ENCODE measurements around the gene TLCD4. TPM values are rescaled to one million over a fixed set of nuclear protein-coding genes. Genes with fewer than 3 reads are reported as not detected.

The TLCD4 gene
- polyA plus RNA-seq, 1 donor (not counting 4 experiments of a cell fraction or from before 2014, with no cell fraction given): 0.01 TPM

- Histone ChIP-seq H3K36me3 (ENCODE audit: control insufficient read depth in 2 of 2, extremely low read depth in 1 of 2, insufficient read depth in 2 of 2, low read length in 2 of 2) (no peaks in the 10 kb centered on the region), H3K9ac (ENCODE audit: control insufficient read depth, extremely low read depth, insufficient read depth, low read length) (no peak overlapping the region), H3K9me3 (ENCODE audit: control insufficient read depth, low read depth, low read length) (no peaks in the 10 kb centered on the region), H3K9me1 (ENCODE audit: control insufficient read depth, extremely low read depth, insufficient read depth, low read length) (no peaks in the 10 kb centered on the region), H3K79me2 (ENCODE audit: control insufficient read depth, insufficient read depth, low read length) (no peaks in the 10 kb centered on the region), H3K27me3 (ENCODE audit: control insufficient read depth, extremely low read depth, insufficient read depth, low read length) (no peaks in the 10 kb centered on the region), H3K4me3 (ENCODE audit: control insufficient read depth in 2 of 3, extremely low read depth in 1 of 3, insufficient read depth in 2 of 3, low read depth in 1 of 3, low read length in 3 of 3) (no peak overlapping the region), H4K20me1 (ENCODE audit: control insufficient read depth, extremely low read depth, insufficient read depth, low read length) (no peaks in the 10 kb centered on the region), H3K4me1 (ENCODE audit: control insufficient read depth, extremely low read depth, insufficient read depth, low read length) (no peaks in the 10 kb centered on the region), H3K4me2 (ENCODE audit: control insufficient read depth, extremely low read depth, insufficient read depth, low read depth, low read length) (no peak overlapping the region), H2AFZ (ENCODE audit: control insufficient read depth, low read length) (no peak overlapping the region), H3K27ac (ENCODE audit: control insufficient read depth, insufficient read depth, low read length) (no peak overlapping the region)
- DNase-seq (ENCODE audit: low read depth, low spot score) (no peak), FAIRE-seq (no peak)
- dilution Hi-C loops (cut with MboI; ENCODE audit: extremely low pct_ligation_motif_present, low sequenced_read_pairs): no loop called here
- TF ChIP-seq EZH2 (IDR thresholded peaks at IDR 0.05; ENCODE audit: low read length) (no peak), CTCF (optimal IDR thresholded peaks at IDR 0.05 in 1 of 3, IDR thresholded peaks at IDR 0.05 in 1 of 3, conservative IDR thresholded peaks at IDR 0.05 in 1 of 3; ENCODE audit: extremely low read depth in 1 of 3, insufficient read depth in 2 of 3, low read length in 3 of 3) (no peak)
Observed at GRCh38 chr1:95097426-95097825, 19.7 kb upstream of the TLCD4 start.

DNA sequence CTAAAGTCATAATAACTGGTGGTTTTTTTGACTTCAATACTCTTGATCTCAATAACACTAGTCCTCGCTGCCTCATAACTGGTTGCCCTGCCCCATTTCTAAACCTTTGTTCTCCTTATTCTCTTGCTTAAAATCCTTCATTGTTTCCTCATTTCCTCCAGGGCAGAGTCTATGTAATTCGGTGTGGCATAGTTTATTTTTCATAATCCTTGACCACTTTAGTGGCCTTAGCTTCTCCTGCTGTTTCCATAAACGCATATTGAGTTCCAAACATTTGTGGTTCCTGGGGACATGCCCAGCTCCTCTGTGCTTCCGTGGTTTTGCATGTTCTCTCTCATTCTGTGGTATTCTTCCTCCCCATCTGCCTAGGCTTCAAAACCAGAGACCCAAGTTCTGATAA is 19.0 kb upstream of the TLCD4 start:
- H2AFZ ChIP-seq (ENCODE audit: control insufficient read depth, low read length): no peak overlapping the region
- no peak for TF ChIP-seq CTCF (optimal IDR thresholded peaks at IDR 0.05 in 1 of 3, IDR thresholded peaks at IDR 0.05 in 1 of 3, conservative IDR thresholded peaks at IDR 0.05 in 1 of 3; ENCODE audit: extremely low read depth in 1 of 3, insufficient read depth in 2 of 3, low read length in 3 of 3)
- TF ChIP-seq EZH2 (IDR thresholded peaks at IDR 0.05; ENCODE audit: low read length): no peak
- dilution Hi-C loops (cut with MboI; ENCODE audit: extremely low pct_ligation_motif_present, low sequenced_read_pairs): no loop called here

More for the DNA sequence above, 19.0 kb upstream of the TLCD4 start:
- Histone ChIP-seq H3K79me2 (ENCODE audit: control insufficient read depth, insufficient read depth, low read length) (no peaks in the 10 kb centered on the region), H4K20me1 (ENCODE audit: control insufficient read depth, extremely low read depth, insufficient read depth, low read length) (no peaks in the 10 kb centered on the region), H3K27me3 (ENCODE audit: control insufficient read depth, extremely low read depth, insufficient read depth, low read length) (no peaks in the 10 kb centered on the region), H3K4me3 (ENCODE audit: control insufficient read depth in 2 of 3, extremely low read depth in 1 of 3, insufficient read depth in 2 of 3, low read depth in 1 of 3, low read length in 3 of 3) (no peak overlapping the region), H3K9me1 (ENCODE audit: control insufficient read depth, extremely low read depth, insufficient read depth, low read length) (no peaks in the 10 kb centered on the region), H3K36me3 (ENCODE audit: control insufficient read depth in 2 of 2, extremely low read depth in 1 of 2, insufficient read depth in 2 of 2, low read length in 2 of 2) (no peaks in the 10 kb centered on the region), H3K9ac (ENCODE audit: control insufficient read depth, extremely low read depth, insufficient read depth, low read length) (no peak overlapping the region), H3K4me1 (ENCODE audit: control insufficient read depth, extremely low read depth, insufficient read depth, low read length) (no peaks in the 10 kb centered on the region), H3K9me3 (ENCODE audit: control insufficient read depth, low read depth, low read length) (no peaks in the 10 kb centered on the region), H3K27ac (ENCODE audit: control insufficient read depth, insufficient read depth, low read length) (no peak overlapping the region), H3K4me2 (ENCODE audit: control insufficient read depth, extremely low read depth, insufficient read depth, low read depth, low read length) (no peak overlapping the region)
- DNase-seq (ENCODE audit: low read depth, low spot score) (no peak), FAIRE-seq (no peak)

Data from keratinocyte (primary cell).